ENCODE data around the gene MGAT3.

Gene MGAT3

DNA sequence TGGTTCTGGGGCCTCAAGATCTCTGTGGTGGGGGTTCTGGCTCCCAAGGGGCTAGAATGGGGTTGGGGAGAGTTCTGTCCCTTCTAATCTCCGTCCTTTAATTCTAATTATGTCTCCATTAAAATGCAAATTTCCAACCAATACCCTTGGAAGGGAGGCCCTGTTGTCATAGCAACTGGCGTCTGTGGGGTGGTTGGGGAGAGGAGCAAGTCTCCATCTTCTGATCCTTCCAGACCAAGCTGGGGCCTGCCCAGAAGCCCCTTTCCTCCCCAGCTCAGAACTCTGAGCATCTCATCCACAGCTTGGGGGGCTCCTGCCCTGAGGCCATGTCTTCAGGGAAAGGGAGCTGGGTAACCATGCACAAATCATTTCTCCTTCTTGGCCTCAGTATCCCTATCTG, 81.2 kb downstream of the MGAT3 start:
- H3K27me3 ChIP-seq (ENCODE audit: insufficient read depth, poor library complexity, severe bottlenecking): peaks cover 2% of the 10 kb centered on the region
- no peak overlapping the region for H3K4me3 ChIP-seq (replicated peaks; ENCODE audit: insufficient read depth, low read length)
- TF ChIP-seq GABPA (IDR thresholded peaks at IDR 0.05; ENCODE audit: low read depth) (no peak), SPI1 (IDR thresholded peaks at IDR 0.05; ENCODE audit: borderline replicate concordance, low read depth) (no peak), POLR2AphosphoS5 (IDR thresholded peaks at IDR 0.05; ENCODE audit: low read depth) (no peak)
- TF ChIP-seq, protein P1, sequence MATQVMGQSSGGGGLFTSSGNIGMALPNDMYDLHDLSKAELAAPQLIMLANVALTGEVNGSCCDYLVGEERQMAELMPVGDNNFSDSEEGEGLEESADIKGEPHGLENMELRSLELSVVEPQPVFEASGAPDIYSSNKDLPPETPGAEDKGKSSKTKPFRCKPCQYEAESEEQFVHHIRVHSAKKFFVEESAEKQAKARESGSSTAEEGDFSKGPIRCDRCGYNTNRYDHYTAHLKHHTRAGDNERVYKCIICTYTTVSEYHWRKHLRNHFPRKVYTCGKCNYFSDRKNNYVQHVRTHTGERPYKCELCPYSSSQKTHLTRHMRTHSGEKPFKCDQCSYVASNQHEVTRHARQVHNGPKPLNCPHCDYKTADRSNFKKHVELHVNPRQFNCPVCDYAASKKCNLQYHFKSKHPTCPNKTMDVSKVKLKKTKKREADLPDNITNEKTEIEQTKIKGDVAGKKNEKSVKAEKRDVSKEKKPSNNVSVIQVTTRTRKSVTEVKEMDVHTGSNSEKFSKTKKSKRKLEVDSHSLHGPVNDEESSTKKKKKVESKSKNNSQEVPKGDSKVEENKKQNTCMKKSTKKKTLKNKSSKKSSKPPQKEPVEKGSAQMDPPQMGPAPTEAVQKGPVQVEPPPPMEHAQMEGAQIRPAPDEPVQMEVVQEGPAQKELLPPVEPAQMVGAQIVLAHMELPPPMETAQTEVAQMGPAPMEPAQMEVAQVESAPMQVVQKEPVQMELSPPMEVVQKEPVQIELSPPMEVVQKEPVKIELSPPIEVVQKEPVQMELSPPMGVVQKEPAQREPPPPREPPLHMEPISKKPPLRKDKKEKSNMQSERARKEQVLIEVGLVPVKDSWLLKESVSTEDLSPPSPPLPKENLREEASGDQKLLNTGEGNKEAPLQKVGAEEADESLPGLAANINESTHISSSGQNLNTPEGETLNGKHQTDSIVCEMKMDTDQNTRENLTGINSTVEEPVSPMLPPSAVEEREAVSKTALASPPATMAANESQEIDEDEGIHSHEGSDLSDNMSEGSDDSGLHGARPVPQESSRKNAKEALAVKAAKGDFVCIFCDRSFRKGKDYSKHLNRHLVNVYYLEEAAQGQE (IDR thresholded peaks at IDR 0.05; ENCODE audit: insufficient replicate concordance, low read depth): no peak
- no peak for DNase-seq (ENCODE audit: low read depth in 1 of 2, low spot score in 1 of 2)
- H3K27ac ChIP-seq (replicated peaks): no peak overlapping the region
